GM12864 (cell line): Measurements from ENCODE around the gene DGKI.

Source experiments
- DNase-seq: peaks from one replicate; pipeline ENCODE4 v3.0.0-alpha.2; 2011; ENCODE audit warnings: low read depth
- H3K4me3 ChIP-seq: 2 replicates; pipeline ENCODE4 v1.5.1; 2011; ENCODE audit warnings: mild to moderate bottlenecking, low read depth, low read length, control low read depth
- TF ChIP-seq, protein P1 (sequence below): IDR thresholded peaks from 2 replicates; pipeline ENCODE4 v1.5.1; 2011; ENCODE audit warnings: low read depth, mild to moderate bottlenecking, moderate library complexity, low read length, control low read depth, inconsistent platforms; ENCODE audit errors: missing control alignments

The DGKI gene

DNA sequence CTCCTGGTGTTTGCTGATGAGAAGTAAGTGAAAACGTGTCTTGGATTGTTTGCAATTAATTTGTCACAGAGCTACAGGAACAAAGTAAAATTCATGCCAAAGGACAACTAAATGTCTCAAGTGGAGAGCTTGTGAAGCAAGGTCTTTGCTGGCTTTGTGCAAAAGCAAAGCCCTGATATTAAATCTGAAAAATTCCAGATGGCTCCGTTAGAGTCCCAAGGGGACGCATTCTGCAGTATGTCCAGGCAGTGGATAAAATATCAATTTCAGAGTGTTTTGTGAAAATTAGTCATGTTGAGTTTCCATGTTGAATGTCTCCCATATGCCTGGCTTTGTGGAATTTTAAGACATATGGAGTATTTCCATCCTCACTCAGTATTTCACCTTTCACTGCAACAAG is 400.7 kb downstream of the DGKI start:
- H3K4me3 ChIP-seq = no peak overlapping the region
- DNase-seq = no peak
- TF ChIP-seq, protein P1, sequence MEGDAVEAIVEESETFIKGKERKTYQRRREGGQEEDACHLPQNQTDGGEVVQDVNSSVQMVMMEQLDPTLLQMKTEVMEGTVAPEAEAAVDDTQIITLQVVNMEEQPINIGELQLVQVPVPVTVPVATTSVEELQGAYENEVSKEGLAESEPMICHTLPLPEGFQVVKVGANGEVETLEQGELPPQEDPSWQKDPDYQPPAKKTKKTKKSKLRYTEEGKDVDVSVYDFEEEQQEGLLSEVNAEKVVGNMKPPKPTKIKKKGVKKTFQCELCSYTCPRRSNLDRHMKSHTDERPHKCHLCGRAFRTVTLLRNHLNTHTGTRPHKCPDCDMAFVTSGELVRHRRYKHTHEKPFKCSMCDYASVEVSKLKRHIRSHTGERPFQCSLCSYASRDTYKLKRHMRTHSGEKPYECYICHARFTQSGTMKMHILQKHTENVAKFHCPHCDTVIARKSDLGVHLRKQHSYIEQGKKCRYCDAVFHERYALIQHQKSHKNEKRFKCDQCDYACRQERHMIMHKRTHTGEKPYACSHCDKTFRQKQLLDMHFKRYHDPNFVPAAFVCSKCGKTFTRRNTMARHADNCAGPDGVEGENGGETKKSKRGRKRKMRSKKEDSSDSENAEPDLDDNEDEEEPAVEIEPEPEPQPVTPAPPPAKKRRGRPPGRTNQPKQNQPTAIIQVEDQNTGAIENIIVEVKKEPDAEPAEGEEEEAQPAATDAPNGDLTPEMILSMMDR = no peak

DNA sequence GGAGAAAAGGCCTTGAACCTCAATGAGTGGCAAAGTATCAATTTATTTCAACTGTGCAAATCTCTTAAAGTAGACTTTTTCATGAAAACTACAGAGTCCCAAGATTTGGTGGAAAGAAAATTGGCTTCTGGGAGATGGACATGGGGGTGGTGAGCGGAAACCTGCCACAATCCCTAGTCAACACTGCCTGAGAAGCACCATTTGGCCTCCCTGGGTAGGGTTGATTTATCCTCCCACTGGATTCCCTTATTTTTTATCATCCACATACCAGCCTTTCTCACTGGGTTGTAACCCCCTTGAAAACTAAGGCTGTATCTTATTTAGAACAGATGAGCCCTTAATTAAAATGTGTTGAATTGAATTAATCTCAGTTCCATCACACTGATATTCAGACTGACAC is 401.5 kb downstream of the DGKI start:
- H3K4me3 ChIP-seq = no peak overlapping the region
- no peak for DNase-seq
- TF ChIP-seq, protein P1 = no peak

DNA sequence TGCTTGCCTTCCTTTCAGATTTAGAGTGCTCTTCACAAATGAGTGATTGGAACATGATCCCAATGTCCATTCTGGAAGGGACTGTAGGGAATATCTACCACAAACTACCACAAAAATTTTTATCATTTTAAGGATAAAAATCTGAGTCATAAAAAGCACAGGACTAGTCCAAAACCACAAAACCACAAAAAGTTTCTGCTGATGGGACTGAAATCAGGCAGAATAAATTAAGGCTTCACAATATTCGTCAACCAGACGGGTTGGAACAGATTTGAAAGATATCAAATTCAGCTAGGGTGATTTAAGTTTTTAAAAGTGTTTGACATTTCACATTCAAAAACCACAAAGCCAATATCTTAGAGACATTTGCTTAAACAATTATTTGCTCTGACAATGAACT is 403.2 kb downstream of the DGKI start:
- no peak for DNase-seq
- H3K4me3 ChIP-seq = no peak overlapping the region
- TF ChIP-seq, protein P1 = no peak

DNA sequence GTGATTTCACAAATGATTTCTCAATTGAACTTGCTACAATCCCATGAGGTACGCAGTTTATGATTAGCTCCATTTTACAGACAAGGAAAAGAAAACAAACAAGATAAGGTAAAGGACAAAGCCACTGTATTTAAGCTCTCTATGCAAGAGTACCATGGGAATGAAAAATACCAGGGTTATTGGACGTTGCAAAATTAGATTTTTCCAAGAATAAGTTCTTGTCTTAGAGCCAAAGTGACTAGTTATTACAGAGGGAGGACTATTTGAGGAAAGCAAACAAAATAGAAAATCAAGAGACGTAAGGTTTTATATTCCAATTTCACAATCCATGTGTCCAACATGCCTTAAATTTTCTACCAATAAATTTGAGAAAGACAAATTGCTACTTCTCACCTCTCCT is 405.3 kb downstream of the DGKI start:
- DNase-seq = no peak
- TF ChIP-seq, protein P1 = no peak

DNA sequence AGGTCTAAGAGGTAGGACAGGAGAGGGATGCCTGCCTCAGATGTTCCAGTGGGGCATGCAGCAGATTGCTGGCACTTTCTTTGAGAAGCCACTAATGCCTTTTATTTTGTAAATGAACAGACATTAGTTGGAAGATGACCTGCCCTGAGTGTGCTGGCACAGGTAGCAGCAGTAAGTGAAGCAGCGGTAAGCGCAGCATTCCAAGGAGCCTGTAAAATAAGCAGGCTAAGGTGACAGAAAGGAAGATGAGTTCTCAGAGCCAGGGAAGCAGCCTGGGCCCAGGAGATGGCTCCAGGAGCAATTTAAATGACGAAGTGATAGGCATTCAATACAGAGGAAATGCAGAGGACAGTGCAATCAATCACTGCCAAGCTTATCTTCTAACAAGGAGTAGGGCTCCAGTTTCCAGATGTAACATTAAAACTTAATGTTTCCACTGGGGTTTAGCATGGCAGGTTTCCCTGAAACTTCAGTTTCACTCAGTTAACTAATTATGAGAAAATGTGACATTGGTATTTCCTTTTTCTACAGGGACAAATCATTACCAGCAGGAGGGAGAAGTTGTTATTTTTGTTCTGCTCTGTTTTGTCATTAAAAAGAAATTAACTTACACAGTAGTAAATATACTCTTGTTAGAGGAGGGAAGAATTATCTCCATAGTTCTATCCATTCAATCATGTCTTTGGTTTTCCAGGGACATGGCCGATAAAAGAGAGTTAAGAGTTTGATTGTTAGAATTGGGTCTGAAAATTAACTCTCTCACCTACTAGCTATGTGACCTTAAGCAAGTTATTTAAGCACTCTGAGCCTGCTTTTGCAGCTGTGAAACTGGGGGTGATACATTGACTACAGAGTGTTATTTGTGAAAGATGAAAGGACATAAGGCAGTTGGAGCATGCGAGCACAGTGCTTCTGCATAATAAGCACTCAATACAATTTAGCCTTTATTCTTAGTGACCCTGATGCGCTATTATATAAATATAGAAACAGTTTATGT is 406.6 kb downstream of the DGKI start:
- DNase-seq = no peak
- no peak overlapping the region for H3K4me3 ChIP-seq
- TF ChIP-seq, protein P1 = no peak

More for the DNA sequence above, 405.3 kb downstream of the DGKI start:
- no peak overlapping the region for H3K4me3 ChIP-seq

DNA sequence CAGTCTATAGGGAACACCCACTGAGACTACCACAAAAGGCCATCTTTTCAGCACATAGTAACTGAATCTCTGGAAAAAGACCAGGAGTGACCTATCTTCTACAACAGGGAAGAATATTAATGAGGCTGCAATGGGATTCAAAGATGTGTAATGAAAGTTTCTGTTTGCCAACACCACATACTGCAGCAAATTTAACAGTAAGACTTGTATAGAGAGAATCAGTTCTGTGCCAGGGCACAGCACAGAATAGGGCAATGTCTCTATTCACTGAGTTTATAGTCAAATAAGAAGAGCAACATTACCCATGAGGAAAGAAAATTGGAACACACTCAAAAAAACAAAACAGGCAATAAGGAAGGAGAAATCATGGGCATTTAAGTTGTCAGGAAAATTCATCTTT is 411.8 kb downstream of the DGKI start:
- TF ChIP-seq, protein P1 = no peak
- no peak overlapping the region for H3K4me3 ChIP-seq

More for the DNA sequence above, 411.8 kb downstream of the DGKI start:
- DNase-seq = no peak
